DOHH2 (cell line): Measurements from ENCODE around the gene WDTC1.
A peak's percentile ranks its signal among the peaks of the same experiment; 100 is the strongest.

ENCODE experiments used
- H3F3A ChIP-seq: fragments of 200-600 bp; sonication (generic), shearing (Covaris generic); 2 replicates; pipeline ENCODE4 v1.6.0; 2016; ENCODE audit warnings: antibody characterized with exemption, mild to moderate bottlenecking; ENCODE audit not compliant: control insufficient read depth, insufficient read depth
- H3K27ac ChIP-seq: fragments of 200-600 bp; sonication (generic); 2 replicates; pipeline ENCODE4 v1.5.1; 2014; ENCODE audit warnings: low read depth, mild to moderate bottlenecking, low read length, moderate library complexity
- H3K27me3 ChIP-seq: fragments of 200-600 bp; sonication (generic); 2 replicates; pipeline ENCODE4 v1.6.1; 2014; ENCODE audit warnings: mild to moderate bottlenecking, low read length, mixed read lengths; ENCODE audit not compliant: control insufficient read depth
- H3K36me3 ChIP-seq: fragments of 200-600 bp; sonication (generic); 2 replicates; pipeline ENCODE4 v1.6.1; 2014; ENCODE audit warnings: mild to moderate bottlenecking, low read length, moderate library complexity, mixed read lengths; ENCODE audit not compliant: control insufficient read depth
- H3K4me1 ChIP-seq: fragments of 200-600 bp; sonication (generic); 2 replicates; pipeline ENCODE4 v1.6.1; 2014; ENCODE audit warnings: mild to moderate bottlenecking, low read length, mixed read lengths; ENCODE audit not compliant: control insufficient read depth
- H3K4me2 ChIP-seq: fragments of 200-600 bp; sonication (generic); 2 replicates; pipeline ENCODE4 v1.6.0; 2014; ENCODE audit warnings: mild to moderate bottlenecking, low read length, moderate library complexity
- H3K4me3 ChIP-seq: fragments of 200-600 bp; sonication (generic); 2 replicates; pipeline ENCODE4 v1.5.1; 2014; ENCODE audit warnings: mild to moderate bottlenecking, low read length, mixed read lengths
- H3K79me2 ChIP-seq: fragments of 200-600 bp; sonication (generic); 2 replicates; pipeline ENCODE4 v1.6.1; 2014; ENCODE audit warnings: mild to moderate bottlenecking, low read length, mixed read lengths; ENCODE audit not compliant: control insufficient read depth
- H3K9me2 ChIP-seq: fragments of 200-600 bp; sonication (generic); replicated peaks from 2 replicates; pipeline ENCODE4 v1.6.1; 2014; ENCODE audit warnings: mild to moderate bottlenecking, low read length, mixed read lengths; ENCODE audit not compliant: control insufficient read depth
- H3K9me3 ChIP-seq: fragments of 200-600 bp; sonication (generic); 2 replicates; pipeline ENCODE4 v1.6.1; 2014; ENCODE audit warnings: antibody characterized with exemption, low read length, mixed read lengths; ENCODE audit not compliant: control insufficient read depth, insufficient read depth
- H4K20me1 ChIP-seq: fragments of 200-600 bp; sonication (generic); 2 replicates; pipeline ENCODE4 v1.6.0; 2014; ENCODE audit warnings: low read depth, mild to moderate bottlenecking, antibody characterized with exemption, low read length, moderate library complexity; ENCODE audit not compliant: control insufficient read depth, insufficient read depth
- EZH2phosphoT487 ChIP-seq: fragments of 200-600 bp; sonication (generic); IDR thresholded peaks from 2 replicates; pipeline ENCODE4 v1.6.1; 2017; ENCODE audit warnings: borderline replicate concordance, mild to moderate bottlenecking, antibody characterized with exemption, low read length, moderate library complexity, mixed read lengths
- TF ChIP-seq, protein P1 (sequence below): fragments of 200-600 bp; sonication (generic); IDR thresholded peaks from one replicate; pipeline ENCODE4 v1.5.1; 2014; ENCODE audit warnings: antibody characterized with exemption, mild to moderate bottlenecking, low read depth, low read length; ENCODE audit not compliant: poor library complexity, severe bottlenecking

The WDTC1 gene

DNA sequence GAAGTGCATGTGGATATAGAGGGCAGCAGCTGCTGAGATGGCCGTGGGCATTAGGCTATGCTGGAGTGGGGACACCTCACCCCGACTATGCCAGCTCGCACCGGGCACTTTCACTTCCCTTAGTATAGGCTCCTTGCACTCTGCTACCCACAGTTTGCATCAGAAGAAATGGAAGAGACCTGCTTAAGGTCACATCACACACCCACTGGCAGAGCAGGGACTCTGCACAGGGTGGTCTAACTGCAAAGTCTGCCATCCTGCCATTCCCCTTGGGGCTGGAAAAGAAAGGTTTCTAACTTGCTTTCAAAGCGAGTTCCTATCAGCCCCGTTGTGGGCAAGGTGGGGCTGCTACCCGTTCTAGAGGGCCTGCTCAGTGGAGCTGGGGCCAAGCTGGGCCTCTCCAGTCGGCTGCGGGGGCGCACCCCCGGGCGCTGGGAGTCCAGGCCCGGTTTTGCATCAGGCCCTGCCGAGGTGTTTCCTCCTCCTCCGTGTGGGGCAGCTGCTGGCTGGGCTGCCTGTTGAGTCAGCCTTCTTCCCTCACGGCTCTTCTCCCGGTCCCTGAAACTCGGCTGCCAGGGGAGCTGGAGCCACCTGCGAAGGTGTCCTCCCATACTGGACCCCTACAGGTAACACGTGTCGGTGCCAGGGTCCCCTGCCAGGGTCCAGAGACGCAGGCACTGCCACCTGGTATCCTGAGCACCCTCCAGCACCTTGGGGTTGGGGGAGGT, 107.3 kb downstream of the WDTC1 start, which contains the start of gene SYTL1:
SYTL1 (plus strand) TSS at position 498 of the 728 bp plus-strand sequence. CDS start 3,313 bp downstream, outside the sequence.
- Histone ChIP-seq H3F3A (peaks cover 3% of the 10 kb centered on the region; the same call in 1 of the 2 replicates), H3K27ac (peak within 1 kb of the TSS; percentile 54), H3K9me3 (no peaks in the 10 kb centered on the region), H3K4me1 (peaks cover 49% of the 10 kb centered on the region), H3K4me3 (peak within 1 kb of the TSS; percentile 85), H4K20me1 (no peaks in the 10 kb centered on the region), H3K27me3 (no peaks in the 10 kb centered on the region), H3K36me3 (no peaks in the 10 kb centered on the region; the same call in 1 of the 2 replicates), H3K9me2 (no peaks in the 10 kb centered on the region), H3K4me2 (peak within 1 kb of the TSS; percentile 91), H3K79me2 (peaks cover 17% of the 10 kb centered on the region)
- TF ChIP-seq EZH2phosphoT487: no peak
- TF ChIP-seq, protein P1, sequence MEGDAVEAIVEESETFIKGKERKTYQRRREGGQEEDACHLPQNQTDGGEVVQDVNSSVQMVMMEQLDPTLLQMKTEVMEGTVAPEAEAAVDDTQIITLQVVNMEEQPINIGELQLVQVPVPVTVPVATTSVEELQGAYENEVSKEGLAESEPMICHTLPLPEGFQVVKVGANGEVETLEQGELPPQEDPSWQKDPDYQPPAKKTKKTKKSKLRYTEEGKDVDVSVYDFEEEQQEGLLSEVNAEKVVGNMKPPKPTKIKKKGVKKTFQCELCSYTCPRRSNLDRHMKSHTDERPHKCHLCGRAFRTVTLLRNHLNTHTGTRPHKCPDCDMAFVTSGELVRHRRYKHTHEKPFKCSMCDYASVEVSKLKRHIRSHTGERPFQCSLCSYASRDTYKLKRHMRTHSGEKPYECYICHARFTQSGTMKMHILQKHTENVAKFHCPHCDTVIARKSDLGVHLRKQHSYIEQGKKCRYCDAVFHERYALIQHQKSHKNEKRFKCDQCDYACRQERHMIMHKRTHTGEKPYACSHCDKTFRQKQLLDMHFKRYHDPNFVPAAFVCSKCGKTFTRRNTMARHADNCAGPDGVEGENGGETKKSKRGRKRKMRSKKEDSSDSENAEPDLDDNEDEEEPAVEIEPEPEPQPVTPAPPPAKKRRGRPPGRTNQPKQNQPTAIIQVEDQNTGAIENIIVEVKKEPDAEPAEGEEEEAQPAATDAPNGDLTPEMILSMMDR: no peak

DNA sequence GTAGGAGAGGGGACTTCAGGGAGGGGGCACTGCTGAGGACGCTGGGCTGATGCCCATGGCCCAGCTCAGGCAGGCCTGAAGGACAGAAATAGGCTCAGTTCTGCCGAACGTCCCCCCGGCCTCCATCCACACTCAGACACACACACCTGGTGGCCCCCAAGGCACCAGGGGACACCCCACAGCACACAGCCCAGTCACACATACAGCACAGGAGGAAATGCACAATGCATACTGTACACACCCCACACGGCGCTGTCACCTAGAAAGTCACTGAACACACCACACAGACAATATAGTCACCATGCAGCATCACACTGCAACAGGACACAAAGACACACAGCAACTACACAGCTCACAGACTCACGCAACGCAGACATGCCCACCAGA, 108.0 kb downstream of the WDTC1 start:
- Histone ChIP-seq H4K20me1 (no peaks in the 10 kb centered on the region), H3K27ac (peak overlapping the region; percentile 54), H3K4me1 (peaks cover 49% of the 10 kb centered on the region), H3K4me2 (peak overlapping the region; percentile 91), H3K9me2 (no peaks in the 10 kb centered on the region), H3K36me3 (no peaks in the 10 kb centered on the region), H3K9me3 (no peaks in the 10 kb centered on the region), H3K4me3 (peak overlapping the region; percentile 85), H3K79me2 (peaks cover 17% of the 10 kb centered on the region), H3K27me3 (no peaks in the 10 kb centered on the region), H3F3A (peaks cover 3% of the 10 kb centered on the region; the same call in 1 of the 2 replicates)
- TF ChIP-seq EZH2phosphoT487: no peak
- TF ChIP-seq, protein P1: peak; percentile 33

DNA sequence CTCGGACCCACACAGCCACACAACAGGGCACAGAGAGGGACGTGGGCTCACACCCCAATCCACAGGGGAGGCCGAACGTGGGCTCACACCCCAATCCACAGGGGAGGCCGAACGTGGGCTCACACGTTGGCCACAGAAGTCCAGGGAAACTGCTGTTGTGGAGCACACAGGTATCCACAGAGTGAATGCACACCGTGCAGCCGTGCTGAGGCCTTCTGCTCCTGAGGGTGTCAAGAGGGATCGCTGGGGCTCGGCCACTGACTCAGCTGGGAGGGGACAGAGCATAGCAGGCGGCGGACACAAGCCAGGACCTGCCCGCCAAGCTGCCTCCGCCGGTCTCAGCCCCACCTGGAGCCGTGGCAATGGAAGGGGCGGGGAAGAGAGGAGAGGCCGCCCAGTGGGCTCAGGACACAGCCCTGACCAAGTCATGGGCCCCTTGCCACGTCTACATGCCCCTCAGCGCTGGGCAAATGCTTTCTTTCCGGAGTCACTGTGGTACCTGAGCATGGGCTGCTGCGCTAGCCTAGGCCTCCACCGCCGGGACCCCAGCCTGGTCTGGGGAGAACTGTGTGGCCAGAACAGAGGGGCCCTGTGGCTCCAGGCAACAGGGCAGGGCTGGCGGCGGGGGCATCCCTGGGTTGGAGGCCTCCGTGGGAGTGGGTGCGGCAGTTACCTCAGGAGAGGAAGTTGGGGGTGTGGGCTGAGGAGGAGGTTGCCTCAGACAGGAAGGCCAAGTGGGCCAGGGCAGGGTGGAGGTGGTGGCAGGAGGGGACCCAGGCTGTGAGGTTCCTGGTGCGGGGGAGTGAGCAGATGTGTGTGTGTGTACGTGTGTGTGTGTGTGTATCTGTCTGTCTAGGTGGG, 108.6 kb downstream of the WDTC1 start:
- Histone ChIP-seq H3K9me2 (no peaks in the 10 kb centered on the region), H3K27me3 (no peaks in the 10 kb centered on the region), H3K9me3 (no peaks in the 10 kb centered on the region), H3K4me1 (peaks cover 49% of the 10 kb centered on the region), H4K20me1 (no peaks in the 10 kb centered on the region), H3F3A (peaks cover 3% of the 10 kb centered on the region; the same call in 1 of the 2 replicates), H3K4me2 (peak overlapping the region; percentile 91), H3K4me3 (peak overlapping the region; percentile 85), H3K36me3 (no peaks in the 10 kb centered on the region), H3K79me2 (peaks cover 17% of the 10 kb centered on the region), H3K27ac (peak overlapping the region; percentile 54)
- TF ChIP-seq, protein P1: no peak
- TF ChIP-seq EZH2phosphoT487: no peak
